ENCODE measurements around the gene KIF26A.
"Not testable (repeated sequence)": the region's sequence is repeated elsewhere in the genome, so short reads cannot be mapped to it uniquely, and the experiment has no call there.

KIF26A gene

GRCh38 chr14:104225278-104226190 lies 87.1 kb downstream of the KIF26A start:
- not testable (repeated sequence) for DNase-seq

DNA sequence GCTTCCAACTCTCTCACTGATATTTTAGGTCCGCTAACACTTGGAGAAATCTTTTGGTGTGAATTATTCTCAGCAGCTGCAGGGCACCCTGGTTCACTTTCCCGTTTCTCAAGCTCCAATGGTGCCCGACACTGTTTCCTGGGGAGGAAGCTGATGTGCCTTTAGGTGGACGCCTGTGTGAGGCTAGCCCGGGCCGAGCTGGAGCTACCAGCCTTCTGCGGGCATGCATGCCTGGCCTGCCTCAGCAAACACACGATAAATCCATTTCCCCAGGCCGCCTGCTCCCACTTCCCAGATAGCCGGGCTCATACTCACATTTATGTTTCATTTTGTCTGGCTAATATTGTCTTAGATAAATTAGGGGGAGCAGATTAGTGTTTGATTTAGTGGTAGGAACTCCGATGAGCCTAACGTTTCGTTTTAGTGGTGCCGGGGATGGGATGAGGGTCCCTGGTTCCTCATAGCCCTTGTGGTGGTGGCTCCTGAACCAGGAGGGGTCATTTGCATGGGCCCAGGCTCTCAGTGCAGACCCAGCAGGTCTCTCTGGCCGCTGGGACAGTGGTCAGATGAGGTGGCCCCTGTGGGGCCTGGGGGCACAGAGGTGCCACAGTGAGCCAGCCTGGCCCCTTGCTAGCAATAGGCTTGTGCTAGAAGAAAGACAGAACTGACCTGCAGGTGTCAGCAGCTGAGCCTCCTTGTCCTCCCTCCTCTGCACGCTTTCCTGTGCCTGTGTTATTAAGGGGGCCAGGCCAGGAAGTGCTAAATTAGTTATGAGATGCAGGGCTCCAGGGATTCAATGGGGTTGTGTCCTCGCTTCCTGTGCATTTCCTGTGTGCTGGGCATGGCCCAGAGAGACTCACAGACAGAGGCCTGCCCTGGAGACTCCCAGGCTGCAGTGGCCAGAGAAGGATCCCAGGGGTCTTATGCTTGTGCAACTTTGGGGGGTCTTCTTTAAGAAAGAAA lies 88.3 kb downstream of the KIF26A start:
- no peak for DNase-seq

DNA sequence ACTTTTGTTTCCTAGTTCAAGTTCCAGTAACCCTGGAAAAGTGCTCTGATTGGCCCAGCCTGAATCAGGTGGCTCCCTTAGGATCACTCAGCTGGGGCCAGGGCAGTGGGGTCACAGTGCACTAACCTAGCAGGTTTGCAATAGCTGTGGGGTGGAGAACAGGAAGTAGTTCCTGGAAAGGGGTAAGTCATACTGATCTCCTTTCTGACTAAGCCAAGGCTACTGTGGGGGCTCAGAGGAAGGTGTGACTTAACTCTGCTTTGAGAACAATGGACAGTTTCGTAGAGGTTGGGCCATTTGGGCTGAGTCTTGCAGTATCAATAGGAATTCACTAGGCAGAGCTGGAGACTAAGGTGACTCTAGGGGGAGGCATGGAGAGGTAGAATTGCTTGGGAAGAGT lies 89.4 kb downstream of the KIF26A start:
- DNase-seq: no peak

DNA sequence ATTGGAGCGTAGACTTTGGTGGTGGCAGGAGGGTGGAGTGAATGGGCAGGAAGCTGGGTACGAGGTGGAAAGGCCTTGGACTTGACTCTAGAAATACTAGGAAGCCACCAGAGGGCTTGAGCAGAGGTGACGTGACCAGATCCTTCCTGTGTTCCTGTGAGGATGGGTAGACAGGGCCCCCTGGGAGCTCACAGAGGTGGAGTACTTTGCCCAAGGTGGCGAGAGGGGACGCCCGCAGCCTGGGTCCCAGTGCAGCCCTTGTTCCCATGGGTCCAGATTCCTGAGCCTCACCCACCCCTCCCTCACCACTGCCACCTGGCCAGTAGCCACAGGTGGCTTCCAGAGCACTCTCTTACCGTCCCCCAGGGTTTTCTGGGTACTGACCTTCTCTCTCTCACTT lies 89.8 kb downstream of the KIF26A start:
- no peak for DNase-seq

DNA sequence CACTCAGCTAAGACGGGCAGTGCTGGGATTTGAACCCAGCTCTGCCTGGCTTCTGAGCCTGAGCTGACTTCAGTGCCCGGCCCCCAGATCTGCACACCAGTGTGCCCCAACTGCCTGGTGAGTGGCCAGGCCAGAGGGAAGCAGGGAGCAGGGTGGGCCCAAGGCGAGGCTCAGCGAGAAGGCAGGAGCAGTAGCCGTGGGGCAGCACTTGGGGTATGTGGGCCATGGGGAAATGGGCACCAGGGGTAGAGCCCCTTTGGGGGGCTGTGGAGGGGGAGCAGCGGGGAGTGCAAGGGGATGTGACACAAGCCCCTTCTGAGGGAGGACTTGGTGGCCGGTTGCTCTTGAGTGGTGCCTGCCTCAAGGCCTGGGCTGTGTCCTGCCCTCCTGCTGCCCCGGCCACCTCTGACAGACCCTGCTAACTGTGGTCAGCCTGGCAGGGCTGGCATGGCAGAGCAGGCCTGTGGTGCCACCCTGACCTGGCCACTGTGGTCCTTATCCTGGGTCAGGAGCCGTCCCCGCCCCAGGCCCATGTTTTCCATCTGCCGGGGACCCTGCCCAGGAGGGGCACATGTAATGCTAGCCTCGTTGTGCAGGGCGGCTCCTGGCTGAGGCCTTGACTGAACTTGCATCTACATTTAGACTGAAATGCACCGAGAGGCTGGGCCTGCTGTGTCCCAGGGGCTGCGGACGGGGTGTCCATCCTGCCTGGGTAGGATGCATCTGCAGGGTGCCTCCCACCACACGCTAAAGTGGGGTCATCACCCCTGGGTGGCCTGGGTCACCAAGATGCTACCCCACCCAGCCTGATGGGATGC lies 90.5 kb downstream of the KIF26A start:
- DNase-seq: no peak

GRCh38 chr14:104229534-104230055 lies 91.2 kb downstream of the KIF26A start:
- no peak for DNase-seq

- DNase-seq: no peak
Measured at GRCh38 chr14:104230119-104230815, 91.9 kb downstream of the KIF26A start.
